Spleen (tissue), 11 donors: ENCODE data around the gene FNBP1. TPM values are rescaled to one million over a fixed set of nuclear protein-coding genes. Genes with fewer than 3 reads are reported as not detected.

ENCODE experiments used
- DNase-seq: peaks from one replicate; pipeline ENCODE4 v3.0.0-alpha.2; 2020
- H3K27ac ChIP-seq, 8 donors: fragments of 200-600 bp; sonication (generic) in 7 of 8; 1 replicate in 4 of 8; 2 replicates in 4 of 8; pipeline versions ENCODE4 v1.5.0 to v1.8.0; 2016 to 2021; ENCODE audit warnings: inconsistent platforms in 4 of 8, mild to moderate bottlenecking in 4 of 8, moderate library complexity in 1 of 8
- H3K27me3 ChIP-seq, 7 donors: fragments of 200-600 bp; sonication (generic) in 6 of 7; replicated peaks in 1 of 7; 1 replicate in 4 of 7; 2 replicates in 3 of 7; pipeline versions ENCODE4 v1.5.0 to v1.8.0; 2016 to 2021; ENCODE audit warnings: inconsistent platforms in 3 of 7, mild to moderate bottlenecking in 1 of 7
- H3K36me3 ChIP-seq, 6 donors: fragments of 200-600 bp; sonication (generic) in 5 of 6; 1 replicate in 4 of 6; 2 replicates in 2 of 6; pipeline versions ENCODE4 v1.5.0 to v1.8.0; 2016 to 2021; ENCODE audit warnings: inconsistent platforms in 2 of 6
- H3K4me1 ChIP-seq, 6 donors: fragments of 200-600 bp; sonication (generic) in 5 of 6; 1 replicate in 3 of 6; 2 replicates in 3 of 6; pipeline versions ENCODE4 v1.5.0 to v1.8.0; 2016 to 2021; ENCODE audit warnings: inconsistent platforms in 3 of 6
- H3K4me3 ChIP-seq, 8 donors: fragments of 200-600 bp; sonication (generic) in 7 of 8; 1 replicate in 4 of 8; 2 replicates in 4 of 8; pipeline versions ENCODE4 v1.5.0 to v1.8.0; 2016 to 2021; ENCODE audit warnings: inconsistent platforms in 4 of 8, mild to moderate bottlenecking in 4 of 8, moderate library complexity in 2 of 8
- H3K9me3 ChIP-seq, 8 donors: fragments of 200-600 bp; sonication (generic) in 7 of 8; 1 replicate in 4 of 8; 2 replicates in 4 of 8; pipeline versions ENCODE4 v1.5.0 to v1.8.0; 2016 to 2021; ENCODE audit warnings: inconsistent platforms in 4 of 8
- CTCF ChIP-seq, 11 experiments: fragments of 200-600 bp in 7 of 11; fragments of 450-650 bp in 4 of 11; sonication (generic) in 4 of 11; IDR thresholded peaks in 8 of 11; conservative IDR thresholded peaks in 3 of 11; 1 replicate in 7 of 11; 2 replicates in 4 of 11; pipeline versions ENCODE4 v1.4.0 to v1.8.0; 2016 to 2021; ENCODE audit warnings: antibody characterized with exemption in 11 of 11, inconsistent platforms in 4 of 11, mild to moderate bottlenecking in 1 of 11
- POLR2A ChIP-seq, 3 donors: fragments of 450-650 bp; IDR thresholded peaks; one replicate each; pipeline ENCODE4 v1.5.1; 2017; ENCODE audit warnings: antibody characterized with exemption in 3 of 3, mild to moderate bottlenecking in 1 of 3
- POLR2AphosphoS5 ChIP-seq, 3 donors: sonication (generic); formaldehyde crosslinking; IDR thresholded peaks; one replicate each; pipeline ENCODE4 v1.5.1; 2017; ENCODE audit warnings: antibody characterized with exemption in 3 of 3
- WGBS, 5 donors: extraction: QIAGEN DNeasy Blood & Tissue Kit in 3 of 5; methylation state at CpG; one replicate each; pipeline versions ENCODE4 v1.1.5 to v1.1.7; 2013 to 2018; 5-methylcytosine and 5-hydroxymethylcytosine counted together
- intact Hi-C: fragments of 100-400 bp; cut with DNase I; formaldehyde crosslinking; loops from one replicate; pipeline ENCODE4 v1.15.0; 2023; ENCODE audit warnings: low total_unique reads
- polyA plus RNA-seq, 3 donors: library from polyadenylated mRNA; stranded (reverse); fragments of 200-250 nt; gene quantifications; one replicate each; pipeline ENCODE4 v1.2.1, GENCODE V29; 2013
- total RNA-seq, 7 donors: library from RNA; depleted of rRNA in 3 of 7; stranded (reverse); fragments of >200 nt in 3 of 7; fragmentation: NEBNext Ultra II Directional in 4 of 7; extraction: Animal tissue kit (Norgen Biotek cat#: 25700) in 4 of 7; gene quantifications; one replicate each; pipeline versions ENCODE4 v1.1.0 to v1.2.1, GENCODE V29; 2016 to 2021
- donor health status: healthy with polysubstance abuse.
- donor health status: DM: no; HTN: no; CAD: no; lungs with moderate emphysema.
- donor health status: DM: no; HTN: no; CAD: no.
- donor health status: Bipolar disorder and iron deficiency.
- donor health status: healthy.
- donor health status: DM: no; HTN: no; CAD: no.
- donor health status: DM: yes; HTN: yes; CAD: no.

FNBP1 gene
- total and polyA plus RNA-seq, 10 donors: 40.6 to 156 (median 146) TPM

DNA sequence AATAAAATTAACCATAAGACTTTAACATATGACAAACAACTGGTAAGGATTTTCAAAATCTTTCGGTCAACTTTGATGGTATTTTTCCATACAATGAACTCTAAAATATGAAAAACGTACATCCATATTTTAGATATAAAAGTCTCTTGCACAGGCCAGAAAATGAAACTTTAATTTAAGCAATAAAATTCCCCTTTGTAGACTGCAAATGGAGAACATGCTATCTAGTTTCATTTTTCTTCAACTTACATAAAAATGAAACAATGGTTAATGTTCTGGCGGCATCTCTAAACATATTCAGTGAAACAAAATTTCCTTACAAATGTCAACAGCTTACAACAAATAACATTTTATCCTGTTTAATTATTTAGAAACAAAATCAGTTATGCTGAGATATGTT lies 123.7 kb downstream of the FNBP1 start:
- H3K4me3 ChIP-seq: no peak overlapping the region
- intact Hi-C loops: no loop called here
- H3K4me1 ChIP-seq: peaks cover 0 to 65% (median 11%) of the 10 kb centered on the region in 6 donors
- H3K9me3 ChIP-seq: no peaks in the 10 kb centered on the region
- H3K27ac ChIP-seq: peak overlapping the region in 6 of 8 donors; percentile 9 to 68 (median 40)
- no peak for TF ChIP-seq POLR2A (IDR thresholded peaks at IDR 0.05)
- no peak for TF ChIP-seq POLR2AphosphoS5 (IDR thresholded peaks at IDR 0.05)
- TF ChIP-seq CTCF (IDR thresholded peaks at IDR 0.05 in 8 of 11, conservative IDR thresholded peaks at IDR 0.05 in 3 of 11): no peak
- no peaks in the 10 kb centered on the region for H3K27me3 ChIP-seq
- peaks cover 0 to 85% (median 40%) of the 10 kb centered on the region in 6 donors for H3K36me3 ChIP-seq
- no peak for DNase-seq
- WGBS, 5 donors: 35 to 56% (median 52%) methylated on average over 3 of the region's 3 CpGs

- intact Hi-C loops: no loop called here
- H3K4me1 ChIP-seq: peaks cover 0 to 57% (median 11%) of the 10 kb centered on the region in 6 donors
- DNase-seq: no peak
- TF ChIP-seq POLR2A (IDR thresholded peaks at IDR 0.05) (no peak), POLR2AphosphoS5 (IDR thresholded peaks at IDR 0.05) (no peak), CTCF (IDR thresholded peaks at IDR 0.05 in 8 of 11, conservative IDR thresholded peaks at IDR 0.05 in 3 of 11) (no peak)
- no peaks in the 10 kb centered on the region for H3K27me3 ChIP-seq
- WGBS, 5 donors: 86 to 89% (median 88%) methylated on average over 14 of the region's 14 CpGs
- H3K4me3 ChIP-seq: no peak overlapping the region
- H3K36me3 ChIP-seq: peaks cover 0 to 85% (median 37%) of the 10 kb centered on the region in 6 donors
- no peaks in the 10 kb centered on the region for H3K9me3 ChIP-seq
- H3K27ac ChIP-seq: peak overlapping the region in 4 of 8 donors; percentile 22 to 68 (median 59)
Observed at GRCh38 chr9:129918296-129918950, 124.6 kb downstream of the FNBP1 start.

DNA sequence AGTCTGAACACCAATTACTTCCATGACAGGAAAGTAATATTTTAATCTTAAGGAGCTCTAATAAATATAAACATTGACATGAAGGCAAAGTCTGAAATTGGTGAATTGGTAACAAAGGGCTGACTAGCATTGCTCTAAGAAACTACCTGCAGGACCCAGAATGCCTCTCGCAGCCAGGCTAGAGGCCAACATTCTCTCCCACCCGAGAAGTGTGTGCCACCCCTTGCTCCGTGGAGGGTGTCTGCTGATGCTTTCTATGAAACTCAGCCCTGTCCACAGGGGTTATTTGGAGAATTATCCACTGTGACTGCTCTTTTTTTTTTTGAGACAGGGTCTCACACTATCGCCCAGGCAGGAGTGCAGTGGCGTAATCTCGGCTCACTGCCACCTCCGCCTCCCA lies 126.3 kb downstream of the FNBP1 start:
- no peaks in the 10 kb centered on the region for H3K9me3 ChIP-seq
- H3K36me3 ChIP-seq: peaks cover 0 to 82% (median 23%) of the 10 kb centered on the region in 6 donors
- TF ChIP-seq POLR2AphosphoS5 (IDR thresholded peaks at IDR 0.05) (peak in 1 of 3 donors; percentile 4), CTCF (IDR thresholded peaks at IDR 0.05 in 8 of 11, conservative IDR thresholded peaks at IDR 0.05 in 3 of 11) (no peak), POLR2A (IDR thresholded peaks at IDR 0.05) (no peak)
- no peaks in the 10 kb centered on the region for H3K27me3 ChIP-seq
- DNase-seq: no peak
- intact Hi-C loops: no loop called here
- H3K4me3 ChIP-seq: no peak overlapping the region
- H3K27ac ChIP-seq: no peak overlapping the region
- peaks cover 0 to 42% (median 11%) of the 10 kb centered on the region in 6 donors for H3K4me1 ChIP-seq
- 94 to 97% (median 96%) methylated on average over 7 of the region's 7 CpGs for WGBS, 5 donors

- DNase-seq: no peak
- intact Hi-C loops: no loop called here
- H3K4me3 ChIP-seq: no peak overlapping the region
- peaks cover 0 to 96% (median 32%) of the 10 kb centered on the region in 6 donors for H3K36me3 ChIP-seq
- no peaks in the 10 kb centered on the region for H3K27me3 ChIP-seq
- 87 to 96% (median 91%) methylated on average over 5 of the region's 5 CpGs for WGBS, 5 donors
- H3K27ac ChIP-seq: no peak overlapping the region
- peaks cover 0 to 29% (median 3%) of the 10 kb centered on the region in 6 donors for H3K4me1 ChIP-seq
- TF ChIP-seq POLR2A (IDR thresholded peaks at IDR 0.05) (no peak), CTCF (IDR thresholded peaks at IDR 0.05 in 8 of 11, conservative IDR thresholded peaks at IDR 0.05 in 3 of 11) (no peak), POLR2AphosphoS5 (IDR thresholded peaks at IDR 0.05) (no peak)
- no peaks in the 10 kb centered on the region for H3K9me3 ChIP-seq
Observed at GRCh38 chr9:129914051-129914450, 128.9 kb downstream of the FNBP1 start.
